Ishikawa (cell line): ENCODE measurements around the gene SDK1.

ENCODE experiments used
- FOXM1 ChIP-seq: IDR thresholded peaks from 2 replicates; pipeline ENCODE4 v1.6.1; 2012; ENCODE audit warnings: low read depth, borderline replicate concordance
- NFIC ChIP-seq: IDR thresholded peaks from 2 replicates; pipeline ENCODE4 v1.6.1; 2012
- RAD21 ChIP-seq: IDR thresholded peaks from 2 replicates; pipeline ENCODE4 v1.6.1; 2012; ENCODE audit warnings: low read depth
- TAF1 ChIP-seq: IDR thresholded peaks from 2 replicates; pipeline ENCODE4 v1.6.1; 2012; ENCODE audit warnings: low read depth, mild to moderate bottlenecking
- TF ChIP-seq, protein P1 (sequence below): IDR thresholded peaks from 2 replicates; pipeline ENCODE4 v1.6.1; 2012

DNA sequence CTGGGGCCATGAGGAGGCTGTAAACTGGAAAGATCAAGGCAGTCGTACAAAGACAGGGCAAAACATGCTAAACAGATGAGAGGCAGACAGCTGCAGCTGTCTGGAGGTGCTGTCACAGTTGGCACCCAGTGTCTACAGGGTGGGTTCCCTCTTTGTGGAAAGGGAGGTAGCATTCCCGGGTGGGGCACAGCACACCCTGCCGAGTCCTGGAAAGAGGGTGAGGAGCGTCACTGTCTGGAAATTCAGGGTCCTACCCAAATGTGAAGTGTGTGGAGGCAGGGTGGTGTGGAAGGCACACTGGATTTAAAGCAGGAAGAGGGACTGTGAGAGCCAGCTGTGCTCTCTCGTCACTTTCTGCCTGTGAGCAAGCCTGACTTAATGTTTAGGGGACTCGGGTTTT, 356.2 kb downstream of the SDK1 start:
- TF ChIP-seq FOXM1 (no peak), TAF1 (no peak), NFIC (no peak), RAD21 (no peak)
- TF ChIP-seq, protein P1, sequence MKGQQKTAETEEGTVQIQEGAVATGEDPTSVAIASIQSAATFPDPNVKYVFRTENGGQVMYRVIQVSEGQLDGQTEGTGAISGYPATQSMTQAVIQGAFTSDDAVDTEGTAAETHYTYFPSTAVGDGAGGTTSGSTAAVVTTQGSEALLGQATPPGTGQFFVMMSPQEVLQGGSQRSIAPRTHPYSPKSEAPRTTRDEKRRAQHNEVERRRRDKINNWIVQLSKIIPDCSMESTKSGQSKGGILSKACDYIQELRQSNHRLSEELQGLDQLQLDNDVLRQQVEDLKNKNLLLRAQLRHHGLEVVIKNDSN, result no peak
